Forelimb muscle (tissue), 1 donor: ENCODE measurements around the gene SPAG9. TPM values are rescaled to one million over a fixed set of nuclear protein-coding genes. Genes with fewer than 3 reads are reported as not detected.
"Not testable (repeated sequence)": the region's sequence is repeated elsewhere in the genome, so short reads cannot be mapped to it uniquely, and the experiment has no call there.

ENCODE experiments used
- DNase-seq: peaks from one replicate; pipeline ENCODE4 v3.0.0-alpha.2; 2013; ENCODE audit warnings: low read depth
- polyA plus RNA-seq: library from polyadenylated mRNA; unstranded; fragments of 120-200 nt; gene quantifications from one replicate; pipeline ENCODE4 v1.2.1, GENCODE V29; 2013; ENCODE audit not compliant: insufficient read length

The SPAG9 gene
- polyA plus RNA-seq, 1 donor, result 71.8 TPM

DNA sequence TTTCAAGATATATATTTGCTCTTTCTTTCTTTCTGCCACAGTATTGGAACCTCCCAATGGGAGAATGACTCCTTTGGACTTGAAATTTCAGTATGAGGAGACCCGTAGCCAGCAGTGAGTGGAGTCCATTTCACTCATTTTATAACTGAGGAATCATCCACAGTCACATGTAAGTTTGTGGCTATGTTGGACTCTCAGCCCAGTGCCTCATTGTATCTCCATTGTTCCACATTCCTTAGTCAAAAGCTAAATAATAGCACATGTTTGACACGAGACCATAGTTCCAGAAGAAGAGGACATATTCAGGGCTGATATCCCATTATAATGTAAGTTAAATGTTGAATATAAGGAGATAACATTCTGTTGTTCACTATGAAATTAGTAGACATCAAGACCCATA lies 12.7 kb upstream of the SPAG9 start:
- DNase-seq, result no peak

DNA sequence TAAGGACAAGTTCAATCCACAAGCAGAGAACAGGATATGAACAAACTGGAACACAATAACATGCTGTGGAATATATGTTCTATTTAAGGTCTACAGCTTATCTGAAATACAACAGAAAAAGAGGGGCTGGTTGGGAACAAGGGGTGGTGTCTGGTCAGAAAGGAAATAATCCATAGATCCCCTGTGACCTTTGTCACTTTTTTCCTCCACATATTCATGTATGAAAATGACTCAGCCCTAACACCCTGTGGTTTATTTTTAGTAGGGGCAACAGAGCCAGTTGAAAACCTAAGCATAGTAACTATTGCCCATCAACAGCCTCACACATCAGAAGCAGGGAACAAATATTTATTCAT lies 12.3 kb upstream of the SPAG9 start:
- no peak for DNase-seq

GRCh38 chr17:51128076-51128475 lies 7.4 kb upstream of the SPAG9 start:
- DNase-seq, result no peak

DNA sequence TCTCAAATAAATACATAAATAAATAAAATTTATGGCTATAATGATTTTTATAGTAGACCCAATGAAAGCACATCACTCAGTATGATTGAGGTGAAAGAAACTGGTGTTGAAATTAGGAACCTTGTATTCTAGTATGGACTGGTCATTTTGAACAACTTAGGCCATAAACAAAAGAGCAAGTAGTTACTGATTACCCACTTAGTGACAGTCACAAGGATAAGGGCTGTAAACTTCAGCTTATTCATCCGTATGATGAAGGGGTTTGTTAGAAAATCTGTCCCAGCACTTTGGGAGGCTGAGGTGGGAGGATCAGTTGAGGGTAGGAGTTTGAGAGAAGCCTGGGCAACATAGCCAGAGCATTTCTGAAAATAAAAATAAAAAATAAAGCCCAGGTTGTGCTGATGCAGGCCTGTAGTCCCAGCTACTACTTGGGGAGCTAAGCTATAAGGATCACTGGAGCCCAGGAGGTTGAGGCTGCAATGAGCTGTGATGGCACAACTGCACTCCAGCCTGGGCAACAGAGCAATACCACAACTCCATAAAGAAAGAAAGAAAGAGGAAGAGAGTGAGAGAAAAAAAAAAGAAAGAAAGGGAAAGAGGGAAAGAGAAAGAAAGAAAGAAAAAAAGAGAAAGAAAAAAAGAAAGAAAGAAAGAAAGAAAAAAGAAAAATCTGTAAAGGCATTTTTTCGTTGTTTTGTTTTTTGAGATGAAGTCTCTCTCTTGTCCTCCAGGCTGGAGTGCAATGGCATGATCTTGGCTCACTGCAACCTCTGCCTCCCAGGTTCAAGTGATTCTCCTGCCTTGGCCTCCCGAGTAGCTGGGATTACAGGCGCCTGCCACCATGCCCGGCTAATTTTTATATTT lies 4.2 kb upstream of the SPAG9 start:
- no peak for DNase-seq

- not testable (repeated sequence) for DNase-seq
Measured at GRCh38 chr17:51122473-51123115, 1.9 kb upstream of the SPAG9 start.

DNA sequence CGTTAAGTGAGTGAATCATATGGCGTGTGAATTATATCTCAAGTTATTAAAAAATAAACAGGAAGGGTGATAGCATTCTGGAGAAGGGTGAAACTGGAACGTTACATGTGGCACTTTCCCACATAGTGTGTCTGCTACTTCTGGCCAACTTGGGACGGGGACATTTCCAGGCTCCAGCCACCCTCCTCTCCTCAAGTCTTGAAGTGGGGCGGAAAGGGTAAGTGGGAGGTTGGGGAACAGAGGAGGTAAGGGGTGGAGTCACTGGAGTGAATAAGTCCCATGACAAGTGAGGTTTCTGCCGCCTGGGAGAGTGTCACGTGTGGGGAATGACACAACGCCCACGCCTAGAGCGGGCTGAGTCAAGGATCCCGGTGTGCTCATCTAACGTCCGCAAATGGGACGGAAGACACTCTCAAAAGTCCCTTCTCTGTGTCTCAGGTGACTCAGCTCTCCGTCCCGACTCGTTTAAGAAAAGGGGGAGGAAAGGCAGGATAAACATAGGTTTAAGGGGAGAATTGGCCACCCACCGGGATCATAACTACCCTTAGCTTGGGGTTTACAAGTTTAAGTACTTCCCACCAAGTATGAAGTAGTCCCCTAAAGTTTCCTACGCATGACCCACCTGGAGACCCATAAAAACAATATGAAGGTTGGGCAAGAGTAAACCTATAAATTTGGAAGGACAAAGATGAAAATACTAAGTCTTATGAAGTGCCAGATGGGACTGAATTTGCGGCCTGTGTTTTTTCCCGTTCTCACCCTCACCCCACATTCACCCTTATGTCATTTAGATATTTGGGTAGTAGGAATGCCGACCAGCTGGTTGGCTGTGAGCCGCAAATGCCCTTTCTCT lies 1.2 kb upstream of the SPAG9 start:
- DNase-seq, result no peak

GRCh38 chr17:51120357-51120738 lies 320 bp downstream of the SPAG9 start:
- DNase-seq, result no peak

DNA sequence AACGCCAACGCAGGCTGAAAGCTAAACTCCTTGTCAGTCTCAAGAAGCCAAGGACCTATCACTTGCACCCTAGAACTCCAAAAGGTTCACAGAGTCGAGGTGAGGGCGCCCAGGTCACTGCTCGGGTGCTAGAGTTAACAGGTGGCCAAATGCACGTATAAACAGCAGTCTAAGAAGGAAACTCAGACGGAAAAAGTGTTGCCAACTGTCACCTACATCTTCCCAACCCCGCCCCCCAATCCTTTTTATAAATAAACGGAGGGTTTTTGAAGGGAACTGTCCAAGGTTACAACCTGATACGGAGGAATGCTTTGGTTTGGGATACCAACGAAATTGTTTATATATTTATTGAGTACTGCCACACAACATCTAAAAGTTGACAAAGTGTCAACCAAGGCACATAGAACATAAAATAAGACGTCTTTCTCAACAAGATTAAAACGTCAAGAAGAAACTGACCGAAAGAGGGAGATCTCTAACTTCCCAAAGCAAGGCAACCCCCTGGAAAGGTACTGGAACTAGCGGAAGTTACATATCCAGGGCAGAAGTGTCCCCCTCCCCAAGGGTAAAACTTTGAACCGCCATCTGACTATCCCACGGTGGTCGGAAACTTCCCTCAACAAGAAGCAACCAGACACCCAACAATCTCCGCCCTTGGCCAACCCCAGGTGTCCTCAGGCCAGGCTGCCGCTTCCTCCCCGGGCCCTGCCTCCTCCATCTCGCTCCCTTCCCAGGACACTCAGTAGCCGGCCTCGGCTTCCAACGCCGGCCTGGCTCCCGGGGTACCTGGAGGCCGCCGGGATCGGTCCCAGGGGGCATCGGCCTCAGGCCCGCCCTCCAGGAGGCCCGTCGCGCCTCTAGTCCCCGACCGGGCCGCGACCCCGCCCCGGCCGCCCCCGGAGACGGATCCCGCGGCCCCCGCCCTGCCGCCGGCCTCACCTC lies 982 bp downstream of the SPAG9 start:
- DNase-seq, result no peak

DNA sequence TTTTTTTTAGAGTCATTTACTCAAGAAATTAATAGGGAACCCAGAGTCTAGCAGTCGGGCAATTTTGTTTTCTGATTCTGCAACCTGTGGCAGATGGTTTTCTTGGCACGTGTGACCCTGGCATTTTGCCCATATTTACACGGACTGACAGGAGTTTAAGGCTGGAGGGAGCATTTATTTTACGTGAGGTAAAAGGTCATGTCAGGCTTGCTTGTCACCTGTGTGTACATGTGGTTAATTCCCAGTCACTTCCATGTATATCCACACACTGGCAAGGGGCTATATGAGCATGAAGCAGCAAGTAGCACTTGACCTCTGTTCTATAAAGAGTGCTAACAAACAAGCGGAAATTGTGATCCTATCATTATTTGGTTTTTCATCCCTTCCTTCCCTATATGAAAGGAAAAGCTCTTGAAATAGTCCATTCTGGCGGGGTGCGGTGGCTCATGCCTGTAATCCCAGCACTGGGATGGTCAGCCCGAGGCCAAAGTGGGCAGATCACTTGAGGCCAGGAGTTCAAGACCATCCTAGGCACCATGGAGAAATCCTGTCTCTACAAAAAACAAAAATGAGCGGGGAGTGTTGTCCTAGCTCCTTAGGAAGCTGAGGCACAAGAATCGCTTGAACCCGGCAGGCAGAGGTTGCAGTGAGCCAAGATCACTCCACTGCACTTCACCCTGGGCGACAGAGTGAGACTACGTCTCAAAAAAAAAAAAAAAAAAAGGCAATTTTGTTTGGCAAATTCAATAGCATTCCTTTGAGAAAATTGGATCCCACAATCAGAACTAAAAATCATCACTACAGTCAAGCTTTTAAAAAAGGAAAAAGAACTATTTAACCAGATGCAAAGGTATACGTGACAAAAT lies 2.1 kb downstream of the SPAG9 start:
- no peak for DNase-seq

- DNase-seq, result no peak
Measured at GRCh38 chr17:51115179-51115578, 5.5 kb downstream of the SPAG9 start.

DNA sequence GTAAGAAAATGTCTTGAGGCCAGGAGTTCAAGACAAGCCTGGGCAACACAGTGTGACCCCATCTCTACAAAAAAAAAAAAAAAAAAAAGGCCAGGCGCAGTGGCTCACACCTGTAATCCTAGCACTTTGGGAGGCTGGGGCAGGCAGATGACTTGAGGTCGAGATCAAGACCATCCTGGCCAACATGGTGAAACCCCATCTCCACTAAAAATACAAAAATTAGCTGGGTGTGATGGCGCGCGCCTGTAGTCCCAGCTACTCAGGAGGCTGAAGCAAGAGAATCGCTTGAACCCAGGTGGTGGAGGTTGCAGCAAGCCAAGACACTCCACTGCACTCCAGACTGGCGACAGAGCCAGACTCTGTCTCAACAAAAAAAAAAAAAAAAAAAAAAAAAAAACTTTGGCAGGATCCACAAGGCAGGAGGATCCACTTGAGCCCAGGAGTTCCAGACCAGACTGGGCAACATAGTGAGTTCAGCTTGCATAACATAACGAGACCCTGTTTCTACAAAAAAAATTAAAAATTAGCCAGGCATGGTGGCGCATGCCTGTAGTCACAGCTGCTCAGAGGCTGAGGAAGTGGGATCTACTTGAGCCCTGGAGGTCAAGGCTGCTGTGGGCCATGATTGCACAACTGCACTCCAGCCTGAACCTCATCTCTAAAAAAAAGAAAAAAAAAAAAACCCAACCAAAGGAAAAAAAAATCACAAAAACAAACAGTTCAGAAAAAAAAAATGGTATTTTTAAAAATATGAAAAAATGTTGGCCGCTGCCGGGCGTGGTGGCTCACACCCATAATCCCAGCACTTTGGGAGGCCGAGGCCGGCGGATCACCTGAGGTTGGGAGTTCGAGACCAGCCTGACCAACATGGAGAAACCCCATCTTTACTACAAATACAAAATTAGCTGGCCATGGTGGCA lies 8.1 kb downstream of the SPAG9 start:
- not testable (repeated sequence) for DNase-seq

DNA sequence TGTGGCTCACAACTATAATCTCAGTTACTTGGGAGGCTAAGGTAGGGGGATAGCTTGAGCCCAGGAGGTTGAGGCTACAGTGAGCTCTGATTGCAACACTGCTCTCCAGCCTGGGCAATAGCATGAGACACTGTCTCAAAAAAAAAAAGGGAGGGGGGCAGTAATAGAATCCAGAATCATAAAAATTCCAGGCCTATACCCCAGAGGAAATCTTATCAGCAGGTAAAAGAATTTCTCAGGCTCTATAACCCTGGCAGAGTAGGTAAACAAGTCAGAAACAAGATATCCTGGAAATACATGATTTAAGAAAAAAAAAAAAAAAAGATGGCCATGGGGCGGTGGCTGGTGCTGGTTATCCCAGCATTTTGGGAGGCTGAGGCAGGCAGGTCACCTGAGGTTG lies 12.9 kb downstream of the SPAG9 start:
- no peak for DNase-seq

GRCh38 chr17:51103451-51103850 lies 17.2 kb downstream of the SPAG9 start:
- DNase-seq, result no peak

DNA sequence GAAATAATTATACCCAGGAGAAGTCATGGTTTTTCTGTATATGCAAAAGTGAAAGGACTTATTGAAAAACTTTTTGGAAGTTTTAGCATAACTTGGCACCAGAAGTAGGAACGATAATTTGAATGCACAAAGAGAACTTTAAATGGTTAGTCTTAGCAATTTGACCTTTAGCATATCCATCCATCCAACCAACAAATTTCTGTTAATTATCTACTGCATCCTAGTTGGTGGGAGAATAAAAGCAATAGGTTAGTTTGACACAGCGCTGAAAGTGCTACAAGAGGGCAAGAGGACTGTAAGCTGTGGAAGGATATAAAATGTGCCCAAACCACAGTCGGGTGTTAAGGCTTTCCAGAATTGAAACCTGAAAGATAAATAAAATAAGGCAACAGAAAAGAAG lies 17.6 kb downstream of the SPAG9 start:
- no peak for DNase-seq

- DNase-seq, result no peak
Measured at GRCh38 chr17:51097708-51098446, 22.8 kb downstream of the SPAG9 start.

GRCh38 chr17:51091635-51092034 lies 29.0 kb downstream of the SPAG9 start:
- no peak for DNase-seq

GRCh38 chr17:51088868-51089267 lies 31.8 kb downstream of the SPAG9 start:
- DNase-seq, result not testable (repeated sequence)

- DNase-seq, result no peak
Measured at GRCh38 chr17:51088287-51088686, 32.4 kb downstream of the SPAG9 start.
